Gastroesophageal sphincter (tissue), 3 donors: Measurements from ENCODE around the gene OBSCN.

ENCODE experiments used
- EP300 ChIP-seq: sonication (generic); formaldehyde crosslinking; IDR thresholded peaks from one replicate; pipeline ENCODE4 v1.6.1; 2017; ENCODE audit warnings: antibody characterized with exemption, mild to moderate bottlenecking
- POLR2A ChIP-seq, 2 donors: fragments of 450-650 bp; IDR thresholded peaks; one replicate each; pipeline ENCODE4 v1.6.1; 2017; ENCODE audit warnings: antibody characterized with exemption in 2 of 2, mild to moderate bottlenecking in 2 of 2, moderate library complexity in 1 of 2
- POLR2AphosphoS5 ChIP-seq: sonication (generic); formaldehyde crosslinking; IDR thresholded peaks from one replicate; pipeline ENCODE4 v1.6.1; 2017; ENCODE audit warnings: antibody characterized with exemption
- TF ChIP-seq, protein P1 (sequence below), 4 experiments: fragments of 200-600 bp in 2 of 4; fragments of 450-650 bp in 2 of 4; sonication (generic) in 1 of 4; IDR thresholded peaks; one replicate each; pipeline ENCODE4 v1.5.1; 2017 to 2019; ENCODE audit warnings: antibody characterized with exemption in 4 of 4, mild to moderate bottlenecking in 2 of 4, moderate library complexity in 2 of 4

- TF ChIP-seq, protein P1, sequence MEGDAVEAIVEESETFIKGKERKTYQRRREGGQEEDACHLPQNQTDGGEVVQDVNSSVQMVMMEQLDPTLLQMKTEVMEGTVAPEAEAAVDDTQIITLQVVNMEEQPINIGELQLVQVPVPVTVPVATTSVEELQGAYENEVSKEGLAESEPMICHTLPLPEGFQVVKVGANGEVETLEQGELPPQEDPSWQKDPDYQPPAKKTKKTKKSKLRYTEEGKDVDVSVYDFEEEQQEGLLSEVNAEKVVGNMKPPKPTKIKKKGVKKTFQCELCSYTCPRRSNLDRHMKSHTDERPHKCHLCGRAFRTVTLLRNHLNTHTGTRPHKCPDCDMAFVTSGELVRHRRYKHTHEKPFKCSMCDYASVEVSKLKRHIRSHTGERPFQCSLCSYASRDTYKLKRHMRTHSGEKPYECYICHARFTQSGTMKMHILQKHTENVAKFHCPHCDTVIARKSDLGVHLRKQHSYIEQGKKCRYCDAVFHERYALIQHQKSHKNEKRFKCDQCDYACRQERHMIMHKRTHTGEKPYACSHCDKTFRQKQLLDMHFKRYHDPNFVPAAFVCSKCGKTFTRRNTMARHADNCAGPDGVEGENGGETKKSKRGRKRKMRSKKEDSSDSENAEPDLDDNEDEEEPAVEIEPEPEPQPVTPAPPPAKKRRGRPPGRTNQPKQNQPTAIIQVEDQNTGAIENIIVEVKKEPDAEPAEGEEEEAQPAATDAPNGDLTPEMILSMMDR (IDR thresholded peaks at IDR 0.05): no peak
- TF ChIP-seq EP300: no peak
- no peak for TF ChIP-seq POLR2A (IDR thresholded peaks at IDR 0.05)
- TF ChIP-seq POLR2AphosphoS5: no peak
These were observed 30.6 kb downstream of the OBSCN start for GRCh38 chr1:228238461-228238860.
